SK-N-SH (cell line): ENCODE measurements around the gene OR2T8.
"Not testable (repeated sequence)": the region's sequence is repeated elsewhere in the genome, so short reads cannot be mapped to it uniquely, and the experiment has no call there.

ENCODE experiments used
- NFIC ChIP-seq: IDR thresholded peaks from 2 replicates; pipeline ENCODE4 v1.4.0; 2012; ENCODE audit warnings: borderline replicate concordance
- RCOR1 ChIP-seq: fragments of 150-350 bp; IDR thresholded peaks from 2 replicates; pipeline ENCODE4 v1.6.1; 2017; ENCODE audit warnings: antibody characterized with exemption, low read length
- REST ChIP-seq: IDR thresholded peaks from 2 replicates; pipeline ENCODE4 v1.6.1; 2012; ENCODE audit warnings: mild to moderate bottlenecking, low read depth, low read length, moderate library complexity
- SIN3A ChIP-seq: IDR thresholded peaks from 2 replicates; pipeline ENCODE4 v1.6.1; 2012; ENCODE audit warnings: low read depth, mild to moderate bottlenecking, low read length, moderate library complexity, borderline replicate concordance
- SMC3 ChIP-seq: IDR thresholded peaks from 2 replicates; pipeline ENCODE4 v1.6.1; 2012; ENCODE audit warnings: low read depth, low read length, improper control_type of control experiment
- YY1 ChIP-seq: IDR thresholded peaks from 2 replicates; pipeline ENCODE4 v1.4.0; 2012; ENCODE audit warnings: low read depth, mild to moderate bottlenecking
- TF ChIP-seq, protein P1 (sequence below): IDR thresholded peaks from 2 replicates; pipeline ENCODE4 v1.4.0; 2012; ENCODE audit warnings: low read depth
- TF ChIP-seq, protein P2 (sequence below): fragments of 200-600 bp; sonication (generic); IDR thresholded peaks from 2 replicates; pipeline ENCODE4 v1.6.1; 2017; ENCODE audit warnings: antibody characterized with exemption, mild to moderate bottlenecking, moderate library complexity

- not testable (repeated sequence) for TF ChIP-seq YY1, RCOR1, REST, NFIC, SIN3A
- TF ChIP-seq, protein P1, sequence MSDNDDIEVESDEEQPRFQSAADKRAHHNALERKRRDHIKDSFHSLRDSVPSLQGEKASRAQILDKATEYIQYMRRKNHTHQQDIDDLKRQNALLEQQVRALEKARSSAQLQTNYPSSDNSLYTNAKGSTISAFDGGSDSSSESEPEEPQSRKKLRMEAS, result 0 out of 2 replicates have a peak, but pooled peaks have one; percentile 13
- TF ChIP-seq, protein P2, sequence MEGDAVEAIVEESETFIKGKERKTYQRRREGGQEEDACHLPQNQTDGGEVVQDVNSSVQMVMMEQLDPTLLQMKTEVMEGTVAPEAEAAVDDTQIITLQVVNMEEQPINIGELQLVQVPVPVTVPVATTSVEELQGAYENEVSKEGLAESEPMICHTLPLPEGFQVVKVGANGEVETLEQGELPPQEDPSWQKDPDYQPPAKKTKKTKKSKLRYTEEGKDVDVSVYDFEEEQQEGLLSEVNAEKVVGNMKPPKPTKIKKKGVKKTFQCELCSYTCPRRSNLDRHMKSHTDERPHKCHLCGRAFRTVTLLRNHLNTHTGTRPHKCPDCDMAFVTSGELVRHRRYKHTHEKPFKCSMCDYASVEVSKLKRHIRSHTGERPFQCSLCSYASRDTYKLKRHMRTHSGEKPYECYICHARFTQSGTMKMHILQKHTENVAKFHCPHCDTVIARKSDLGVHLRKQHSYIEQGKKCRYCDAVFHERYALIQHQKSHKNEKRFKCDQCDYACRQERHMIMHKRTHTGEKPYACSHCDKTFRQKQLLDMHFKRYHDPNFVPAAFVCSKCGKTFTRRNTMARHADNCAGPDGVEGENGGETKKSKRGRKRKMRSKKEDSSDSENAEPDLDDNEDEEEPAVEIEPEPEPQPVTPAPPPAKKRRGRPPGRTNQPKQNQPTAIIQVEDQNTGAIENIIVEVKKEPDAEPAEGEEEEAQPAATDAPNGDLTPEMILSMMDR, result peak; percentile 86
- TF ChIP-seq SMC3, result peak; percentile 53
These were observed 17.1 kb downstream of the OR2T8 start for GRCh38 chr1:247936965-247937734.
